ENCODE measurements around the gene SPEM2.

DNA sequence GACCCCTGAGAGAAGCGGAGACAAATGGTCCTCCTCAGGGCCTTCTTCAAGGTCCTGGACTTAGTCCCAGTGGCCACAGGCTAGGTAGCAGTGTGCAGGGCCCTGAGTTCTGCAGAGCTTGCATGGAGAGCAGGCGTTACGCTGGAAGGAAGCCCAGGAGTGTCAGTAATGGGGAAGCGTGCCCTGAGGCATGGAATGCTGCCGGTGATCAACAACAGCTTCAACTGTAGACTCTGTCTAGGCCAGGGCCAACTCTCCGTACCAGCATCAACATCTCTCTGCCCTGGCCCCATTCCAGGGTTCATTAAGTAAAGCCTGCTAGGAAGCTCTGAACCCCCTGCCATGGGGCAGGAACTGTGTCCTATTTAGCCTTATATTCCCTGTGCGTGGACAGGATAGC is 45.1 kb upstream of the SPEM2 start:
- TF ChIP-seq CTCF (conservative IDR thresholded peaks at IDR 0.05; ENCODE audit: low read depth, low read length) (no peak), EZH2 (IDR thresholded peaks at IDR 0.05; ENCODE audit: low read length, unreplicated experiment) (no peak)
